GM18498 (cell line): ENCODE results near the gene CRTC3.
"Not testable (repeated sequence)": the region's sequence is repeated elsewhere in the genome, so short reads cannot be mapped to it uniquely, and the experiment has no call there.

Experiments
- ATAC-seq: cut with Tn5 transposase; IDR thresholded peaks from one replicate; pipeline ENCODE4 v1.9.1; 2021; ENCODE audit warnings: mild to moderate bottlenecking, moderate library complexity; ENCODE audit not compliant: unreplicated experiment

CRTC3 gene

GRCh38 chr15:90618330-90619125 lies 88.8 kb downstream of the CRTC3 start:
- no peak for ATAC-seq

GRCh38 chr15:90619468-90619867 lies 89.7 kb downstream of the CRTC3 start:
- no peak for ATAC-seq

- peak; percentile 12 for ATAC-seq
These were observed 90.2 kb downstream of the CRTC3 start for GRCh38 chr15:90619939-90620338.

GRCh38 chr15:90620379-90621067 lies 90.8 kb downstream of the CRTC3 start:
- ATAC-seq: peak; percentile 74

GRCh38 chr15:90623854-90624253 lies 94.1 kb downstream of the CRTC3 start:
- ATAC-seq: no peak

- no peak for ATAC-seq
These were observed 94.7 kb downstream of the CRTC3 start for GRCh38 chr15:90624278-90624981.

- no peak for ATAC-seq
These were observed 95.3 kb downstream of the CRTC3 start for GRCh38 chr15:90625037-90625436.

- no peak for ATAC-seq
These were observed 99.5 kb downstream of the CRTC3 start for GRCh38 chr15:90629217-90629616.

GRCh38 chr15:90633360-90633759 lies 103.6 kb downstream of the CRTC3 start:
- ATAC-seq: no peak

GRCh38 chr15:90636993-90637392 lies 107.3 kb downstream of the CRTC3 start:
- not testable (repeated sequence) for ATAC-seq

- ATAC-seq: no peak
These were observed 108.0 kb downstream of the CRTC3 start for GRCh38 chr15:90637693-90638092.

GRCh38 chr15:90638201-90638691 lies 108.5 kb downstream of the CRTC3 start:
- no peak for ATAC-seq

- no peak for ATAC-seq
These were observed 109.2 kb downstream of the CRTC3 start for GRCh38 chr15:90638963-90639362.

- no peak for ATAC-seq
These were observed 111.1 kb downstream of the CRTC3 start for GRCh38 chr15:90640862-90641261.

- no peak for ATAC-seq
These were observed 112.1 kb downstream of the CRTC3 start for GRCh38 chr15:90641581-90642463.

- no peak for ATAC-seq
These were observed 113.0 kb downstream of the CRTC3 start for GRCh38 chr15:90642464-90643300.

GRCh38 chr15:90643301-90643632 lies 113.5 kb downstream of the CRTC3 start:
- no peak for ATAC-seq

- ATAC-seq: no peak
These were observed 114.8 kb downstream of the CRTC3 start for GRCh38 chr15:90644526-90644925.

- ATAC-seq: no peak
These were observed 115.4 kb downstream of the CRTC3 start for GRCh38 chr15:90644952-90645725.
